PC-9 (cell line): ENCODE results near the gene DDR1.

Experiments used
- EZH2 ChIP-seq: fragments of 200-600 bp; sonication (generic); IDR thresholded peaks from 2 replicates; pipeline ENCODE4 v1.8.0; 2017; ENCODE audit warnings: antibody characterized with exemption, low read depth
- TF ChIP-seq, protein P1 (sequence below): fragments of 200-600 bp; sonication (generic); conservative IDR thresholded peaks from 2 replicates; pipeline ENCODE4 v1.6.1; 2017; ENCODE audit warnings: mixed run types, antibody characterized with exemption, mild to moderate bottlenecking, moderate library complexity

DNA sequence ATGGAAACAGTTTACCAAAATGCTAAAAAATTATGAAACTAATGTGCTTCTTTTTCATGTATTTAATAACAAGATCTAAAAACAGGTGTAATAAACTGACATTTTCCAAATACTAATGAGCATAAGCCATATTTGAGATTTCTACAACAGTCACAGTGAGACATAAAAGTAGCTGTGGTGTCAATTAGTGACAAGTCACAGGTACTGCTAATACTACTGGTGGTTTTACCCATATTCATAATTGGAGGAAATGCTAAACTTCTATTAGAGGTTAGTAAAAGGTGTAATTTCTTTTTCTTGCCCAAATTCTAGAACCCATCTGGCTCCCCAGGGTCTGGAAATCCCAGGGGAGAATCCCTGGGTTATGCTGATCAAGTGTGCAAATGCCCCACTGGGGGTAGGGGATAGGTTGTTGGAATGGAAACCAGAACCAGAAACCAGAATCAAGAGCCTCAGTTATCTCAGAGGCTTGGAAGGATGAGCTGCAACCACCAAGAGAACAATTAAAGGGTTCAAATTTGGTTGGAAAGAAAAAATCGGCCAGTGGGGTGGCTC is 16.6 kb downstream of the DDR1 start:
- TF ChIP-seq, protein P1, sequence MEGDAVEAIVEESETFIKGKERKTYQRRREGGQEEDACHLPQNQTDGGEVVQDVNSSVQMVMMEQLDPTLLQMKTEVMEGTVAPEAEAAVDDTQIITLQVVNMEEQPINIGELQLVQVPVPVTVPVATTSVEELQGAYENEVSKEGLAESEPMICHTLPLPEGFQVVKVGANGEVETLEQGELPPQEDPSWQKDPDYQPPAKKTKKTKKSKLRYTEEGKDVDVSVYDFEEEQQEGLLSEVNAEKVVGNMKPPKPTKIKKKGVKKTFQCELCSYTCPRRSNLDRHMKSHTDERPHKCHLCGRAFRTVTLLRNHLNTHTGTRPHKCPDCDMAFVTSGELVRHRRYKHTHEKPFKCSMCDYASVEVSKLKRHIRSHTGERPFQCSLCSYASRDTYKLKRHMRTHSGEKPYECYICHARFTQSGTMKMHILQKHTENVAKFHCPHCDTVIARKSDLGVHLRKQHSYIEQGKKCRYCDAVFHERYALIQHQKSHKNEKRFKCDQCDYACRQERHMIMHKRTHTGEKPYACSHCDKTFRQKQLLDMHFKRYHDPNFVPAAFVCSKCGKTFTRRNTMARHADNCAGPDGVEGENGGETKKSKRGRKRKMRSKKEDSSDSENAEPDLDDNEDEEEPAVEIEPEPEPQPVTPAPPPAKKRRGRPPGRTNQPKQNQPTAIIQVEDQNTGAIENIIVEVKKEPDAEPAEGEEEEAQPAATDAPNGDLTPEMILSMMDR = no peak
- no peak for TF ChIP-seq EZH2
